ENCODE data around the gene DPYSL5.

DPYSL5 gene

GRCh38 chr2:26968001-26968400 lies 120.1 kb downstream of the DPYSL5 start:
- DNase-seq (ENCODE audit: low spot score) = no peak

DNA sequence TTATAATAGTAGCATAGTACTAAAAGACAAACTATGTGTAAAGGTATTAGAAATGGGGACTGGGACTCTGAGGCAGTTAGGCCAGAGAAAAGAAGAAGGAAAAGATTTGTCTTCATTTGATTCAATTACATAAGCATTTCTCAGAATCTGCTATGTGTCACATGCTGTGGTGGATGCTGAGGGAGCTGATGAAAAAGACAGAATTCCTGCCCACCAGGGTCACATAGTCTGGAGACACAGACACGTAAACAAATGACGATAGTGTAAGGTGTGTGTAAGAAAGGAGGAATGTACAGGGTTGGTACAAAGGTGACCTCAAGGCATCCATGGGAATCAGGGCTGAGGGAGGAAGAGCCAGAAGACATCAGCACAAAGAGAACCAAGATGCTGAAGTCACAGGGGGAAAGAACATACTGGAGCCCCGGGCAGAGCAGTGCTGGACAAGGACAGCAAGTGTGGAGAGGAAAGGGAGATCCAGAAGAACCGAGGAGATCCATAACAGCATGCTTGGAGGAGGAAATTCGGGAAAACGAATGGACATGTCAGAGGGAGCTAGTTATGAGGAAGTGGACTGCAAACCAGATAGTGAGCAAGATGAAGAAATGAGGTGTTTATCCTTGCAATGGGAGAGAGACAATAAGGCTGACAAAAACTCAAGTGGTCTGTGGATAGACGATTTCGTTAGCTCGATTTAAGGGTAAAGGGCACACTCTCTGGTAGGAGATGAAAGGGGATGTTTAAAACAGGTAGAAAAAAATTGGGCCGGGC lies 121.3 kb downstream of the DPYSL5 start:
- no peak for DNase-seq (ENCODE audit: low spot score)

GRCh38 chr2:26970244-26970927 lies 122.5 kb downstream of the DPYSL5 start, which contains the start of gene MAPRE3:
Gene MAPRE3 (plus strand): TSS chr2:26970637. CDS start chr2:27022219, 51,582 bp downstream.
- peak; percentile 87 for DNase-seq (ENCODE audit: low spot score)

DNA sequence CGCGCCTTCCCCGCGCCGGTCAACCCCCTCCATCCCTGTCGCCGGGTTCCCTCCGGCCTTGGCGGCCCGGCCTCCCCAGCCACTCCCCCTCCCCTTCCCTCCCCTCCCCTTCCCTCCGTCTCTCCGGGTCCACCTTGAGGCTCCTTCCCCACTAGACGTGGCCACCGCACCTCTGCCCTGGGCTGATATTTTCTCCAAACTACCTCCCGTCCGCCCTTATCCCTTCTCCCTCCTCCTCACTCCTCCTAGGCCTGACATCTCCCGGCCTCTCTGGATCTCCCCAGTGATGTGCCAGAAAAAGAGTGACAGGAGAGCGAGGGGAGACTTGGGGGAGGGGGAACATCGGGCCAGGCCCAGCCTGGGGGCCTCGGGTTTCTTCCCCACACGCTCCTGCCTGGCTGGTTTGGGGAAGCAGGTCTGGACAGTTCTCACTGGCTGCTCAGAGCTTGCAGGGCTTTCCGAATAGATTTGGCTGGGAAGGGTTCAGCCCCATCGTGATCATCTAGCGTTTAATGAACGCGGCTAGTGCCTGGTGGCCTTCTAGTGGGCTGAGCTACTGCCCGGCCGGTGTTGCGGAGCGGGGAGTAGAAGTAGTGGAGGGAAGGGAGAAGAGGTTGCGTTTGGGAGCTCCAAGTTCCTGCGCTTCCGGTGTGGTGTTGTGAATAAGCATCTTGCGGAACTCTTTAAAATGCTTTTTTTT lies 123.1 kb downstream of the DPYSL5 start:
- DNase-seq (ENCODE audit: low spot score) = no peak

GRCh38 chr2:26971911-26972786 lies 124.2 kb downstream of the DPYSL5 start:
- DNase-seq (ENCODE audit: low spot score) = no peak

- no peak for DNase-seq (ENCODE audit: low spot score)
Measured at GRCh38 chr2:26974352-26974751, 126.4 kb downstream of the DPYSL5 start.

GRCh38 chr2:26975102-26975501 lies 127.2 kb downstream of the DPYSL5 start:
- DNase-seq (ENCODE audit: low spot score) = no peak

DNA sequence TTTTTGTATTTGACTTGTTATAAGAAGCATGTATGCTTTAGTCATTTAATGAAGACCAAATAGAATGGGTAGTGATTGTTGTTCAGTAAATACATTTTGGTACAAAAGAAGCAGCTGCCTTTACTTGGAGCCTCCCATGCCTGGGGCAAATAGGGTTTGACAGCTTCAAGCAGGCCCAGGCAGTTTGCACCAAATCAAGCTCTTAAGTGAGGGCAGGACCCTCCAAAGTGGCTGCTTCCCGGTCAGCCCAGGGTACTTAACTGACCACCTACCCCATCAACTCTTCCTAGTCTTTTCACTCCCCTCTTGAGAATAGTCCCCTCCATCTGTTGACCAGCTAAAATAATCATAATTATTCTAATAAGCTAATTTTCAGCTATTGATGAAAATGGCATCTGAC lies 127.7 kb downstream of the DPYSL5 start:
- no peak for DNase-seq (ENCODE audit: low spot score)

DNA sequence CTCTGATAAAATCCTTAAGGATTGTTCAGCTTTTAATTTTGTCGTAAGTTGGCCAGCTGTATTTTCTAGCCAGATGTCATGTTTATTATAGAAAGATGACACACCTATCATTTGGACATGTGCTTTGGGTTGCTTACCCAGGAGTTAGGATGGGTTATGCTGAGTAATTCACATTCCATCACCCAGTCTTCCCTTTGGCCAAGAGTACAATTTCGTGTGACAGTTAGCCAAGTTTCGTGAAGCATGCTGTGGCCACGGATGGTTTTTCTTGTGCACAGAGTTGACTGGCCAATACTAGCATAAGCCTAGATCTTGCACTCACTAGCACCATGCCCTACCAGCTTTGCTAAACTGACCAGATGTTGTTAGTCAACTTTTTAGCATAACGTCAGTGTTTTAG lies 128.3 kb downstream of the DPYSL5 start:
- DNase-seq (ENCODE audit: low spot score) = no peak

DNA sequence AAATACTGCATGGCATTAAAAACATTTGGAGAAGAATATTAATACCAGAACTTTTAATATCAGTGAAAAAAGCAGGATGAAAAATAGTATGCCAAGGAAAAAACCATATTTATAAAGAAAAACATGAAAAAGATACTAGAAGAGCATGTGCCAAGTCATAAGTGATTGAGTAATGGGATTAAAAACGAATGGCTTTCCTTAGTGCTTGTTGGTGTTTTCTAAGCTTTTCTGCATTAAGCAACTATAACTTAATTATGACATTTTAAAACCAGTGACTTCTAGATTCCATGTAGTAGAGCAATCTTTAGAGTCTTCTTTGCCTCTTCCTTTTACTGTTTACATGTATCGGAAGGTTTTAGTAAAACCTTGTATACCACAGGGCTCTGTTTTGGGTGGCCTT lies 129.1 kb downstream of the DPYSL5 start:
- DNase-seq (ENCODE audit: low spot score) = no peak

DNA sequence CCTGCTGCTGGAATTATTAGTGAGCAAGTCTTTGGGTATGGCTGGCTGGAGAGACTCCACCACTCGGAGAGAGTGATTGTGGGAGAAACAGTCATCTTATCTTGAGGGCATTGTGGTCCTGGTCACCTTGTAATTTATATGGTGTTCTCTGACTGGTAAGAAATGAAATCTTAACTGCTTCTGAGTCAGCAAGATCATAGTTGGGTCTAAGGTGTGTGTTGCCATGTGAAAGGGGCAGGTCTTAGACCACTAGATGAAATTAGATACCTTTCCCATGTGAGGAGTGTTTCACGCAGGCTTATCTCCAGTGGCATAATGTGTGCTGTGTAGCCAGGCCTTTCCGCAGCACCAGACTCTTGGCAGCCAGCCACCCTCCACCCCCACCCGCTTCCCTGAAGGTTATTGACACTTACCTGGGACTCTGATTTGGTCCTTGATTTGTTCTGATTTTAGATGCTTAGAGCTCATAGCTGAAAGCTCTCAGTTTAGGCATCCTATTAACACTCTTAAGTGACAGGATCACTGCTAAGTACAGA lies 130.2 kb downstream of the DPYSL5 start:
- no peak for DNase-seq (ENCODE audit: low spot score)

- DNase-seq (ENCODE audit: low spot score) = no peak
Measured at GRCh38 chr2:26979741-26980140, 131.8 kb downstream of the DPYSL5 start.

- no peak for DNase-seq (ENCODE audit: low spot score)
Measured at GRCh38 chr2:26980971-26981370, 133.0 kb downstream of the DPYSL5 start.

DNA sequence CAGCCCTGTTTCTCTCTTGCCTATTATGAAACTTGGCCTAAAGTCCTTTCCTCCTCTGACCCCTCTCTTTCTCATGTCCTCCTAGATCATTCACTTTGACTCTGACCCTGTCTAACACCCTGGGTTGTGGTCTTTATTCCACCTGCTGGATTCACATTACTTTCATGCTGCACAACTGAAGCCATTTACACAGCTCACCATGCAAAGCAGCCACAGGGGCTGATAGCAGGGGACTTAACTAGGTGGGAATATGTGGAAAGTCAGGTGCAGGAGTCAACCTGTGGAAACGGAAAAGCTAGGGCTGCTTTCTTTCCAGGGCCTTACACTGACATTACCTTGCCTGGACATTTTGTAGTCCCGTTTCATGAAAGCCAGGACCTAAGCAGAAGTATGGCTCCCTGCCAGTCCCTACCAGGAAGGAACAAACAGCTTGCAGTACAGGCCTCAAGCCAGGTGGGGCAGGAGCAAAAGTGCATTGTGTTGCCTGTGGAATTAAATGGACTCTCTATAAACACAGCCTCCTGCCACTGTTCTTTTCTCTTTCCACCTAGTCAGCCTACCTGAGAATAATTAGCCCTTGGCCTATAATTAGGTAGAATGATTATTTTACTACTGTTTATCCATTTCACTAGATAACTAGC lies 134.3 kb downstream of the DPYSL5 start:
- peak; percentile 62 for DNase-seq (ENCODE audit: low spot score)

GRCh38 chr2:26983746-26984145 lies 135.8 kb downstream of the DPYSL5 start:
- no peak for DNase-seq (ENCODE audit: low spot score)

DNA sequence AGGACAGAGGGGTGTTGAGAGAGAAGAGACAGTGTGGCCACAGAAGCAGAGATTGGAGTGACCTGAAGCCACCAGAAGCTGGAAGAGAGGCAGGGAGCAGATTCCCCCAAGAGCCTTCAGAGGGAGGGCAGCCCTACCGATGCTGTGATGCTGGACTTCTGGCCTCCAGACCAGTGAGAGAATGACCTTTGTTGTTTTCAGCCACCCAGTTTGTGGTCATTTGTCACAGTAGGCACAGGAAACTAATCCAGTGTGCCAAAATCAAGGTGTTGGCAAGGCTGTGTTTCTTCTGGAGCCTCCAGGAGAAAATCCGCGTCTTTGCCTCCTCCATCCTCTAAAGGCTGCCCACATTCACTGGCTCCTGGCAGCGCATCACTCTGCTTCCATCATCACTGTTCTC lies 137.9 kb downstream of the DPYSL5 start:
- no peak for DNase-seq (ENCODE audit: low spot score)

DNA sequence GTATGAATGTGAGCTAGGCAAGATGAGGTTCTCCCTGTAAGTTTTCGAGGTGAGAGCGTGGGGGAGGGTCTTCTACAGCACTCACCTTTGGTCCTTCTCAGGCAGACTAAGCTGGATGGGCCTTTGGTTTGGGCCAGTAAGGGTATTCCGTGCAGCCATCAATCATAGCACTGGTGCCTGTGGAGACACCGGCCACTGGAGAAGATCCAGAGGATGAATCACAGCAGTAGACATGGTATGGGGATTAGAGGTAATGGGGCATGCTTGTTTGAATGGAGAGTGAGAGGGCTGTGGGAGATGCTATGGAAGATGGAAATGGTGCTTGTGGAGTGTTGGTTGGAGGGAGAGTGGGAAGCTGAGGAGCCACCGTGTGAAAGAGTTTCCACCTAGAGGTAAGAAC lies 138.6 kb downstream of the DPYSL5 start:
- DNase-seq (ENCODE audit: low spot score) = no peak

DNA sequence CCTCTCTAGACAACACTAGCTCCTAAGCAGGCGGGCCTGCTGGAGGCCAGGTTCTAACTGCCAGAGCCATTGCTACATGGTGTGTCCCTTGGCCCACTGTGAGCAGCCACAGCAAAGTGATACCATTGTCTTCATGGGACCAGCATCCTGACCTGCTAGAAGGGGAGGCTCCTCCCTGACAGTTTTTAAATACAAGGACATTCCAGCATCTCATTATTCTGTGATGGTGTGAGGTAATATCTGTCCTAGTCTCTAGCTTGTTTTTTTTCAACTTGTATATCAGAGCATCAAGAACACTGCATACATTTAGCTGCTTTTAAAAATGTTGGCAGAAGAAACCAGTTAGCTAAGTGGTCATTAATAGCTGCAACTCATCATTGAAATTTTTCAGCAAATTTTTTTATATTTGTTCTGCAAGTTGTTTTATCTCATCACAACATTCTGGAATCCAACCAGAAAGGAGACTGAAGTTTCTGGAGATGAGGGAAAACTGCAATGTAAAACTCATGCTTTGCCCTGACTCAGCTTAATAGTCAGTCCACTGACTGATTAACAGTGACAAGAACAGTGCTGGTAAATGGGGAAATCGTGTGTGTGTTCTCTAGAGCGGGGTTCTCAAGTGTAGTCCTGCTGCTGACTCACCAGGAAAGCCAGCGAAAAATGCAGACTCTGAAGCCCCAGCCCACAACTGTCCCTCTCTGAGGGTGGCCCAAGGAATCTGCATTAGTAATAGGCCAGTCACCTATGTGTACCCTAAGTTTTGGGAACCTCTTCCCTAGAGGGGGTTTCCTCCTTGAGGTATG lies 140.3 kb downstream of the DPYSL5 start:
- DNase-seq (ENCODE audit: low spot score) = no peak

DNA sequence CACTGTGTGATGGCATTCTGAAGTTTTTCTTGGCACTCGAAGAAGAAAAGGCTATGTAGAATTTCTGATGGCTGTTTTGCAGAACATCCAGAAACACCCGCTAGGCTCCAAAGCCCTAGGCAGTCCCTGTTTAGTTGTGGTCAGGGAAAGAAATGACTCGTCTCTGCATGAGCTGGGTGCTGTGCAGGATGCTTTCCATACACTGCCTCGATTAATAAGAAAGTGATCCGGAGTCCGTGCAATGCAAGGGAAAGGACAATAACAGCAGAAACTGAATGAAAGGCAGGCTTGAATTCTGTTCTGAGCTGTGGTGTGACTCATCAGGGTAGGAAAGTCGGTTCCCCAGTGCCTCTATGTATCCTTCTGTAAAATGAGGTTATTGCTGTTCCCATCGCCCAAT lies 141.2 kb downstream of the DPYSL5 start:
- no peak for DNase-seq (ENCODE audit: low spot score)

DNA sequence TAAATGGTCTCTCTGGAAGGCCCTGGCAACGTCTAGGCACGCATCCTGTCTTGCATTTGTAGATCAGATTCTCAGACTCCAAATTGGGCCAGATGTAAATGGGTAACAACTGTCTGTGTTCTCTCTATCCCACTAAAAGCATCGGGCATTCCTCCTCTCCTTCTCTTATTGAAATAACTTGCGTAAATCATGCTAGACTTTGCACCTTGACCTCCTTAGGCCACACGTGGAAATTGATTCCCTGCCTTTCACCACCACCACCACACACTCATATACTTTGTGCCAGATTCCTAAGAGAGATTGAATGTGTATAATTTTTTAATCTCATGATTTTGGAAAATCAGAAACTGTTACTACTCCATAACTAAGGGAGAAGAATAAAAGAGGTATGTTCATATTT lies 143.8 kb downstream of the DPYSL5 start:
- DNase-seq (ENCODE audit: low spot score) = no peak

Data from NAMALWA (cell line).